Type B pancreatic cell (in vitro differentiated cells): ENCODE measurements around the gene NOL4L. TPM values are rescaled to one million over a fixed set of nuclear protein-coding genes. Genes with fewer than 3 reads are reported as not detected.

ENCODE experiments used
- DNase-seq: peaks from one replicate; pipeline ENCODE4 v3.0.0; 2021; ENCODE audit warnings: mixed read lengths; ENCODE audit not compliant: unreplicated experiment; ENCODE audit errors: extremely low spot score
- H3K27ac Mint-ChIP-seq: 2 replicates; pipeline ENCODE4 v1.8.0; 2021; ENCODE audit warnings: mild to moderate bottlenecking, mixed read lengths
- H3K27me3 Mint-ChIP-seq: 2 replicates; pipeline ENCODE4 v1.8.0; 2021; ENCODE audit warnings: mixed read lengths
- H3K36me3 Mint-ChIP-seq: 2 replicates; pipeline ENCODE4 v1.8.0; 2021; ENCODE audit warnings: mixed read lengths
- H3K4me1 Mint-ChIP-seq: one replicate; pipeline ENCODE4 v1.8.0; 2021; ENCODE audit warnings: mixed read lengths; ENCODE audit not compliant: unreplicated experiment
- H3K4me3 Mint-ChIP-seq: 2 replicates; pipeline ENCODE4 v1.8.0; 2021; ENCODE audit warnings: mild to moderate bottlenecking, mixed read lengths
- H3K9me3 Mint-ChIP-seq: 2 replicates; pipeline ENCODE4 v1.8.0; 2021; ENCODE audit warnings: mixed read lengths
- total RNA-seq: library from RNA; stranded (reverse); gene quantifications from 2 replicates; pipeline ENCODE4 v1.2.1, GENCODE V29; 2021; ENCODE audit warnings: low replicate concordance
- TF ChIP-seq, protein P1 (sequence below): fragments of 200-600 bp; sonication (generic); conservative IDR thresholded peaks from 2 replicates; pipeline ENCODE4 v1.5.0; 2021; ENCODE audit warnings: antibody characterized with exemption, mild to moderate bottlenecking

The NOL4L gene
- total RNA-seq, 1 donor from 2014 or later, result 44.5 TPM

DNA sequence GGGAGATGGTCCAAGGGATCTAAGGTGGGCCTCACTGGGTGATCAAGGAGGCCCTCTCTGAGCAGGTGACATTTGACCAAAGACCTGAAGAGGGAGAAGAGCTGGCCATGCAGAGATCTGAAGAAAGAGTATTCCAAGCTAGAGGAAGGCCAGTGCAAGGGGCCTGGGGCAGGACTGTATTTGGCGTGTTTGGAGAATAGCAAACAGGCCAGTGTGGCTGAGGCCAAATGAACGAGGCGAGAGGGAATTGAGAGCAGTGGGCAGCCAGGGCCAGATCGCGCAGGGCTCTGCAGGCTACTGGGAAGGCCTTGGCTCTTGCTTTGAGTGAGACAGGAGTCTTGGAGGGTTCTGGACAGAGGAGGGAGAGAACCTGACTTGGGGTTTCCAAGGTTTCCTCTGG, 9.3 kb downstream of the NOL4L start:
- Mint-ChIP-seq H3K4me3 (no peak overlapping the region), H3K27ac (no peak overlapping the region), H3K4me1 (peaks cover 34% of the 10 kb centered on the region), H3K9me3 (no peaks in the 10 kb centered on the region), H3K36me3 (no peaks in the 10 kb centered on the region), H3K27me3 (no peaks in the 10 kb centered on the region)
- TF ChIP-seq, protein P1, sequence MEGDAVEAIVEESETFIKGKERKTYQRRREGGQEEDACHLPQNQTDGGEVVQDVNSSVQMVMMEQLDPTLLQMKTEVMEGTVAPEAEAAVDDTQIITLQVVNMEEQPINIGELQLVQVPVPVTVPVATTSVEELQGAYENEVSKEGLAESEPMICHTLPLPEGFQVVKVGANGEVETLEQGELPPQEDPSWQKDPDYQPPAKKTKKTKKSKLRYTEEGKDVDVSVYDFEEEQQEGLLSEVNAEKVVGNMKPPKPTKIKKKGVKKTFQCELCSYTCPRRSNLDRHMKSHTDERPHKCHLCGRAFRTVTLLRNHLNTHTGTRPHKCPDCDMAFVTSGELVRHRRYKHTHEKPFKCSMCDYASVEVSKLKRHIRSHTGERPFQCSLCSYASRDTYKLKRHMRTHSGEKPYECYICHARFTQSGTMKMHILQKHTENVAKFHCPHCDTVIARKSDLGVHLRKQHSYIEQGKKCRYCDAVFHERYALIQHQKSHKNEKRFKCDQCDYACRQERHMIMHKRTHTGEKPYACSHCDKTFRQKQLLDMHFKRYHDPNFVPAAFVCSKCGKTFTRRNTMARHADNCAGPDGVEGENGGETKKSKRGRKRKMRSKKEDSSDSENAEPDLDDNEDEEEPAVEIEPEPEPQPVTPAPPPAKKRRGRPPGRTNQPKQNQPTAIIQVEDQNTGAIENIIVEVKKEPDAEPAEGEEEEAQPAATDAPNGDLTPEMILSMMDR, result no peak
- DNase-seq, result no peak

DNA sequence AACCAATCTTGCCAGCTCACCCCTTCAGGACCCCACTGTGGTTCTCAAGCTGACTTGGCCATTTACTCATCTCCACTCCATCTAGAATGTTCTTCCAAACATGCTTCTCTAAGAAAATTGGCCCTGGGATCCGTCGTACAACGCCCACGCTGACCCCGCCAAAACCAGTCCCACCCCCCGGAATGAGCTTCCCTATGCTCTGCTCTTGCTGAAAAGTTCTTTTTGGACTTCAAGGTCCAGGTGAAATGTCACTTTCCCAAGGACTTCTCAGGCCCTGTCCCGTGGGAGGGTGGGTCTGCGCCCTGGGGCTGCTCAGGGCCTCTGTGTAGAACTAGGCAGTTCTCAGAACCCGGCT, 9.9 kb downstream of the NOL4L start:
- no peaks in the 10 kb centered on the region for H3K36me3 Mint-ChIP-seq
- no peaks in the 10 kb centered on the region for H3K27me3 Mint-ChIP-seq
- peaks cover 32% of the 10 kb centered on the region for H3K4me1 Mint-ChIP-seq
- no peaks in the 10 kb centered on the region for H3K9me3 Mint-ChIP-seq
- no peak overlapping the region for H3K27ac Mint-ChIP-seq
- TF ChIP-seq, protein P1, result no peak
- no peak overlapping the region for H3K4me3 Mint-ChIP-seq
- DNase-seq, result no peak

DNA sequence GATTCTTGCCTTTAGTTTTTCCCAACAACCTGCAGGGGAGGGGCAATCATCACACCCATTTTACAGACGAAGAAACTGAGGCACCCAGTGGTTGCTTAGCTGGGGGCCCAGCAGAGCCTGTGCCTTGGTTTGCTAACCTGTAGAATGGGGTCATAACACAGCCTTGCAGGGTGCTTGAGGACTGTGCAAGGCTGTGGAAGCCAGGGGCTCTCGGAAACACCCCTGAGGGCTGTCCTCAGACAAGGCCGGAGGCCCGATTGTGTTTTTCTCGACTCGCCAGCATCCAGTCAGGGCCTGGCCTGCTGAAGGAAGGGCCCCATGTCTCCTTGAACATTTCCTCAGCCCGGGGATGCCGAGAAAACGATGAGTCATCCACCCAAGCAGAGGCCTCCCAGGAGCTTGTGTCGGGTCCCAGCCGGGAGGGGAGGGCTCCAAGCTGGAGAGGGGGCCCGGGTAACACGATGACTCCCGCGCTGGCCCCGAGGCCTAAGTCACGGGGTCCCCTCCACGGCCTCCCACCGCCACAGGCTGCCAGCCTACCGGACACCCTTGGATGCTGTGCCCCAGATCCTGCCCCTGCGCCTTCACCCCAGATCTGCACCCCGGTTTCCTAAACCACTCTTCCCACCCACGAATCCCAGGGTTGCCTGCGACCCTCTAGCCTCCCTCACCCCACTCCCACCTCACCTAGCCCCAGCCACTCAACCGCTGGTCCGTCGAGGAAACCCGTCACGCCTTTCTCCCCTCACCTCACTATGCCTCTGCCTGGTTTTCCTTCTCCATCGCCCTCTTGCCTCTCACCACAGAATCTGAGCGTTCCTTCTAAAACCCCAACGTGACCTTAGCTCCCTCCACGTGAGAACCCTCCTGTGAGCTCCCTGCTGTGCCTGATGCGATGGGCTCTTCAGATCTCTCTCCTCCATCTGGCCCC, 10.6 kb downstream of the NOL4L start:
- Mint-ChIP-seq H3K27ac (peak overlapping the region; percentile 33), H3K27me3 (no peaks in the 10 kb centered on the region), H3K36me3 (no peaks in the 10 kb centered on the region), H3K4me1 (peaks cover 32% of the 10 kb centered on the region), H3K4me3 (no peak overlapping the region), H3K9me3 (no peaks in the 10 kb centered on the region)
- no peak for DNase-seq
- TF ChIP-seq, protein P1, result no peak

DNA sequence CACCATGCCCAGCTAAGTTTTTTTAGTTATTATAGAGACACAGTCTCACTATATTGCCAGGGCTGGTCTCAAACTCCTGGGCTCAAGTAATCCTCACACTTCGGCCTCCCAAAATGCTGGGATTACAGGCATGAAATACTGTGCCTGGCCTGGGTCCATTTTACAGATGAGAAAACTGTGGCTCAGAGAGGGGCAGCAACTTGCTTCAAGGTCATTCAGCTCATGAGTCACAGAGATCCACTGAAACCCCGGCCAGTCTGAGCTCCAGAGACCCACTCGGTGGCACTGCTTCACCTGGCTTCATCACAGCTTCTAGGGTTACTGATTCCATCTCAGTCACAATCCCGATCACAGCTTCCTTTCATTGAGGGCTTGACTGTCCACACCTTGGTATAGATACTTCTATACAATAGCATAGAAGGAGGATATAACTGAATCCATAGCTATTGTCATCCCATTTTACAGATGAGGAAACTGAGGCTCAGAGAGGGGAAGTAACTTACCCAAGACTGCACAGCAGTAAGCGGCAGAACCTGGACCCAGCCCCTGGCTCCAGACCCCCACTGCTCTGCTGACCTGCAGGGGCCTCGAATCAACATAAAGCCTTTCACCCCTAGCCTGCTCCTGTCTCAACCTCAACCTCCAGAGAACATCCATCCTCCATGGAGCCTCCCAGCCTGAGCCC, 11.8 kb downstream of the NOL4L start:
- Mint-ChIP-seq H3K4me1 (peaks cover 39% of the 10 kb centered on the region), H3K36me3 (no peaks in the 10 kb centered on the region), H3K9me3 (no peaks in the 10 kb centered on the region), H3K4me3 (no peak overlapping the region), H3K27me3 (no peaks in the 10 kb centered on the region), H3K27ac (peak overlapping the region; percentile 33)
- DNase-seq, result no peak
- TF ChIP-seq, protein P1, result no peak

DNA sequence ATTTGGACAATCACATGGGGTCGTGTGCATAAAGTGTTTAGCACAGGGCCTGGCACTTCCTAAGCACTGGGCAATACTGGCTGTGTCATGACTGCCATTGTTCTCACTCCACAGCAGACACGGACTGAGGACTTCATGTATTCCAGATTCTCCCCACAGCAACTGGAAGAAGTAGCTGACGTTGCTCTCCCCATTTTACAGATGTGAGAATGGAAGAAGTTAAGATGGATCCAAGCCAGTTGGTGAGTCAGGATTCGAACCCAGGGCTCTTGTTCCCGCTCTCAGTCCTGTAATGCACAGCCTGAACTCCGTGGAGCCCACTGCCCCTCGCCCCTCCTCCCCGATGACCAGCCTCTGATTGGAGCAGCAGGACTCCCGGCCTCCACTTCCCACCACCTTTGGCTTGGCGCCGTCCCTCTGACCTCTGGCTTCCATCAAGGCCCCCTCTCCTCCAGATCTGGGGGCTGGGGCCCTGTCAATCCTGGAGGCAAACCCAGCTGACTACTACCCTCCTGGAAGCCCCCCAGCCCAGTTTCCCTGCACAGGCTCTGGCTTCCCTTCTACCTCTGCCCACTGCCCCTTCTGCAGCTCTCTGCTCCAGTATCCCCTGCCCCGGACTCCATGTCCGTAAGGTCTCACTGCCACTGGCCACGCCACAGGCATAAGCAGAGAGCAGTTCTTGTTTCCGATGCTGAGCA, 12.7 kb downstream of the NOL4L start:
- Mint-ChIP-seq H3K27me3 (no peaks in the 10 kb centered on the region), H3K9me3 (no peaks in the 10 kb centered on the region), H3K4me3 (no peak overlapping the region), H3K27ac (no peak overlapping the region), H3K36me3 (no peaks in the 10 kb centered on the region), H3K4me1 (peaks cover 34% of the 10 kb centered on the region)
- no peak for DNase-seq
- TF ChIP-seq, protein P1, result no peak
